Erythroblast (primary cell): ENCODE measurements around the gene TXNRD3.

Experiments used
- GATA1 ChIP-seq: IDR thresholded peaks from 2 replicates; pipeline ENCODE4 v1.6.1; 2011; ENCODE audit warnings: low read depth, mild to moderate bottlenecking, control low read depth, low read length, moderate library complexity
- POLR2A ChIP-seq: IDR thresholded peaks from 2 replicates; pipeline ENCODE4 v1.6.1; 2011; ENCODE audit warnings: mild to moderate bottlenecking, low read length

- TF ChIP-seq POLR2A (no peak), GATA1 (no peak)
Measured at GRCh38 chr3:126676919-126677705, 22.2 kb upstream of the TXNRD3 start.
